Effector memory CD4-positive, alpha-beta T cell (primary cell): Measurements from ENCODE around the gene CALML3.

Experiments used
- DNase-seq, 3 donors: peaks; one replicate each; pipeline ENCODE4 v3.0.0-alpha.2; 2020
- H3K27ac ChIP-seq: 2 replicates; pipeline ENCODE4 v1.7.0; 2013; ENCODE audit warnings: mild to moderate bottlenecking, low read length, moderate library complexity; ENCODE audit not compliant: insufficient read depth, poor library complexity, severe bottlenecking
- H3K27me3 ChIP-seq: replicated peaks from 2 replicates; pipeline ENCODE4 v1.7.0; 2013; ENCODE audit warnings: mild to moderate bottlenecking, low read length; ENCODE audit not compliant: insufficient read depth, control insufficient read depth, poor library complexity, severe bottlenecking
- H3K36me3 ChIP-seq: 2 replicates; pipeline ENCODE4 v1.7.0; 2013; ENCODE audit warnings: mild to moderate bottlenecking, low read length, moderate library complexity; ENCODE audit not compliant: control insufficient read depth, insufficient read depth
- H3K4me1 ChIP-seq: 2 replicates; pipeline ENCODE4 v1.7.0; 2013; ENCODE audit warnings: low read length, mild to moderate bottlenecking; ENCODE audit not compliant: control insufficient read depth, insufficient read depth, poor library complexity, severe bottlenecking
- H3K4me3 ChIP-seq: 2 replicates; pipeline ENCODE4 v1.7.0; 2013; ENCODE audit warnings: low read length, low read depth, mild to moderate bottlenecking; ENCODE audit not compliant: insufficient read depth, poor library complexity, severe bottlenecking
- H3K9me3 ChIP-seq: 2 replicates; pipeline ENCODE4 v1.7.0; 2013; ENCODE audit warnings: mild to moderate bottlenecking, low read length, moderate library complexity; ENCODE audit not compliant: control insufficient read depth

Gene CALML3

DNA sequence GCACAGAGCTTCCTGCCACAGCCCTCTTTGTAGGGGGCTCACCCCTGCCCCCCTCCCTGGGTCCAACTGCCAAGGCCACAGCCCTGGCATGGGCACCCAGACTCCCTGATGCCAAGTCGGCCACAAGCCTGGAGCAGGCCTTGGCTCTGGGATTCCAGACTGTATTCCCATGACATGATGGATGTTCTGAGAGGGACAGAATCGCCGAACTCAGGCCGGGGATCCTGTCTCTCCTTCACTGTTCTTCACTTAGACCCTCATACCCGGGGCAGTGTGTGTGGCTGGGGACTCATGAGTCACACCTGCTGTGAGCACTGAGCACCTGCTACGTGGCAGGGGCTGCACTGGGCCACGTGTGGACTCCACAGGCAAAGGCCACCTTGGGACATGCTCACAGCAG is 33.3 kb upstream of the CALML3 start:
- no peaks in the 10 kb centered on the region for H3K27me3 ChIP-seq
- H3K27ac ChIP-seq: no peak overlapping the region
- no peak overlapping the region for H3K4me3 ChIP-seq
- H3K36me3 ChIP-seq: no peaks in the 10 kb centered on the region
- no peaks in the 10 kb centered on the region for H3K9me3 ChIP-seq
- DNase-seq: no peak
- H3K4me1 ChIP-seq: no peaks in the 10 kb centered on the region

DNA sequence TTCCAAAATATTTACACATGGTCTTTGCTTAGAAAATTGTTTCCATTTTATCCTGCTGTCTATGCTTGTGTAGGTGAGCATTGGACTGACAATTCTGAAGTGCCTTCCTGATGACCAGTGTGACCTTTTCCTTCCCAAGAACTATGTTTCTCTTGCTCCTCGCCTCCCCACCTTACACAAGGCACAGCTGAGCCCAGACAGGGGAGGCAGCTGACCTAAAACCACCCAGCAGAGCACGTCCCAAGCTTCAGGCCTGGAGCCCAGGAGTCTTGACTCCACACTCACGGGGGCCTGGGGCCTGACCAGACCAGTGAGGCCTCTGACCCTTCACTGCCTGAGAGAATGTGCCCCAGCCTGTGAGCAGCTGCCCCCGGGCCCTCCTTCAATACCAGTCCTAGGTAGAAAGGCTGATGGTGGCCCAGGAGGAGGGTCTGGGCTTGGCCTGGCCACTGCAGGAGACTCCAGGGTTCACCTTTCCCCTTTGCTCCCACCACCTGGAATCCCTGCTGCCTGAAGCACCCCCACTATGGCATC is 32.4 kb upstream of the CALML3 start:
- no peak overlapping the region for H3K4me3 ChIP-seq
- H3K36me3 ChIP-seq: no peaks in the 10 kb centered on the region
- no peak overlapping the region for H3K27ac ChIP-seq
- no peaks in the 10 kb centered on the region for H3K27me3 ChIP-seq
- no peaks in the 10 kb centered on the region for H3K9me3 ChIP-seq
- no peaks in the 10 kb centered on the region for H3K4me1 ChIP-seq
- no peak for DNase-seq

DNA sequence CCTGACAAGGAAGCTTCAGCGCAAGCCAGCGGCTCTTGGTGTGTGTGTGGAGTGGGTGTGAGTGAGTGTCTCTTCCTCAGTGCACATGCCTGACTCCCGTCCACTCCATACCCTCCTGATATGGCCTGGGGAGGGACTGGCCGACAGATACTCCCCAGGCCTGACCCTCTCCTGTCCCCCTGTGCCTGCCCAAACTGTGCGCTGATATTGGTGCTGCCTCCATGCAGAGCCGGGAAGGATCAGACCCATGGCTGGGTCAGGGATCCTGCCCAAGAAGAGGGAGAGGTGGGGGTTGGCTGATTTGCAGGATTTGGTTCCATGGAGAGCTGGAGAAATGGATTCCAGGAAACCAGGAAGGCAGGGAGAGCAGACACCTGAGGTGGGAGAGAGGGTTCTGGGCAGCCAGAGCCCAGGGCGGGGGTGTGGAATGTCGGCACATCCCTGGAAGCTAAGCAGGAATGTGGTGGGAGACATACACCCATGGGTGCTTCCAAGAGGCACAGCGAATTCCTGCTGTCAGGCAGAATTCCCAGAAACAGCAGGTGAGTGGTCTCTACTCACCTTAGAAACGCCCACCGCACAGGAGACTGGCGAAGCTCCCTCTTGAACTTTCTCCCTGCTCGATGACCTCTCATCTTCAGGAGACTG is 31.7 kb upstream of the CALML3 start:
- H3K4me3 ChIP-seq: no peak overlapping the region
- H3K27ac ChIP-seq: no peak overlapping the region
- no peak for DNase-seq
- no peaks in the 10 kb centered on the region for H3K27me3 ChIP-seq
- H3K9me3 ChIP-seq: no peaks in the 10 kb centered on the region
- no peaks in the 10 kb centered on the region for H3K36me3 ChIP-seq
- H3K4me1 ChIP-seq: no peaks in the 10 kb centered on the region

DNA sequence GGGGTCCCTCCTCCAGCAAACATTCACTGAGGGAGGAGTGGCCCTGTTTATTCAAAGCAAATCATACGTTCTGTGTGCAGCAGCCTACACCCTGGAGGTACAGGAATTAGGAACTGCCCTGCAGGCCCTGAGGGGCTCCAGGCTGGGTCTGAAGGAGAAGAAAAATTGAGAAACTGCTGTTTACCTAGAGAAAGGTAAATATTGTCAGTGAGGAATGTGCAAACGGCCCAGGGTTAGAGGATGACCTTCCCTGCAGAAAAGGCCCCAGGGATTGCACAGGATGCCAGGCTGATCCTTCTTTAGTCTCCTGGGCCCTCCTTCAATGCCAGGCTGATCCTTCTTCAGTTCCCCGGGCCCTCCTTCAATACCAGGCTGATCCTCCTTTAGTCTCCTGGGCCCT is 31.1 kb upstream of the CALML3 start:
- no peaks in the 10 kb centered on the region for H3K4me1 ChIP-seq
- DNase-seq: no peak
- H3K9me3 ChIP-seq: no peaks in the 10 kb centered on the region
- no peaks in the 10 kb centered on the region for H3K36me3 ChIP-seq
- H3K4me3 ChIP-seq: no peak overlapping the region
- H3K27ac ChIP-seq: no peak overlapping the region
- no peaks in the 10 kb centered on the region for H3K27me3 ChIP-seq

DNA sequence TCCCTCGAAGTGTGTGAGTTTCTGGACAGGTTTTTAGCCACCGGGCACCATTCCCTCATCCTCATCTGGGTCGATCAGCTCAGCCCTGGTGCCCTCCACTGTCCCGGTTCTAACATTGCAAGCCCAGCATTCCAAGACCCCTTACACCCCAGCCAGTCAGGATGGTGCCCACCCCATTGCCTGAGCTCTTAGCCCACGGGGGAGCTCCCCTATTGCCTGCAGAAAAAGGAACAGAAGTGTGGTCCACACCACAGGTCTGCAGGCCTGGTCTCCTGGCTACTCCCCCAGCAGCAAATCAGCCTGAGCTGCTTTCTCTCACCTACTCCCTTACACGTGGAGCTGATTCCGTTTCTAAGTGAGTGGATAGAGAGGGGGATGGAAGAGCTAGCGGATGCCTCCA is 30.1 kb upstream of the CALML3 start:
- H3K9me3 ChIP-seq: no peaks in the 10 kb centered on the region
- no peak for DNase-seq

DNA sequence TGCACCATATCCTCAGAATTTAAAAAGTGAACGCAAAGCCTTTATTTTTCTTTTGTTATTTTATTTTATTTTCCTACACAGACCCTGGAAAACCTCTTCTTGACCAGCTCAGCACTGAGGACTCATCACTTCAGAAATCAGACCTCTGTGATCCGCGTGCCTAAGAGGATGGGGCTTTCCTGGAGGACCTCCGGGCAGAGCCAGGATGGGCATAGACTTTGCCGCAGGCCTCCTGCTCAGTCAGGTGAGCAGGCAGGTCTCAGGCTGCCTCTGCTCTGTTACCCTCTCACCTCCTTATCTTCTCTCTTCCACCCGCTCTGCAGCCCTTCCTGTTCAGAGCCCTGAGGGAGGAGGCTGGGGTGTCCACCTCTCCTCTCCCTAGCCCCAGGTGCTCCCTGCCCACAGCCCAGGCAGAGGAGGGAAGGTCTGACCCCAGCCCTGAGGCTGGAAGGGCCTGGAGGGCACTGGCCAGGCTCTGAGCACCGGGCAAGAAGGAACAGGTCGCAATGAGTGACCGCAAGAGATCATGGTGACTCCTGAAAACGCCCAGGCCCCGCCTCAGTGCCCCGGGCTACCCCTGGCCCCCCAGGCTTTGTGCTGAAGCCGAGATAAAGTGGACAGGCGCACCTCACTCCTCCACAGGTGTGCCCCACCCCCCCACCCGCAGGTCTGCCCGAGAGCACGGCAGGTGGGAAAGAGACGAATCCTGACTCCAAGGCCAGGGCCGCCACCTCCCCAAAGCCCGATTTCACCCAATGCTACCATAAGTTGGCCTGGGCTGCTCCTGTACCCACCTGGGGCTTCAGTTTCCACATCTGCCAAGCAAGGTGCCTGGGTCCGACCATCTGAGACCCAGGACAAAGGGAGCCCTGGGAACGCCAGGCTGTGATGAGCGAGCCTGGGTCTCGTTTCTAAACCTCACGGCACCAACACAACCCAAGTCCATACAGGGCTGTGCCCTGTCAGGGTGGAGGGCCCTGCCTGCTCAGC is 28.2 kb upstream of the CALML3 start:
- H3K27me3 ChIP-seq: no peaks in the 10 kb centered on the region
- no peak overlapping the region for H3K4me3 ChIP-seq
- no peaks in the 10 kb centered on the region for H3K36me3 ChIP-seq
- H3K9me3 ChIP-seq: no peaks in the 10 kb centered on the region
- no peak for DNase-seq
- no peaks in the 10 kb centered on the region for H3K4me1 ChIP-seq
- H3K27ac ChIP-seq: no peak overlapping the region

More for the DNA sequence above, 30.1 kb upstream of the CALML3 start:
- no peaks in the 10 kb centered on the region for H3K4me1 ChIP-seq
- H3K27ac ChIP-seq: no peak overlapping the region
- H3K36me3 ChIP-seq: no peaks in the 10 kb centered on the region
- no peaks in the 10 kb centered on the region for H3K27me3 ChIP-seq
- no peak overlapping the region for H3K4me3 ChIP-seq

DNA sequence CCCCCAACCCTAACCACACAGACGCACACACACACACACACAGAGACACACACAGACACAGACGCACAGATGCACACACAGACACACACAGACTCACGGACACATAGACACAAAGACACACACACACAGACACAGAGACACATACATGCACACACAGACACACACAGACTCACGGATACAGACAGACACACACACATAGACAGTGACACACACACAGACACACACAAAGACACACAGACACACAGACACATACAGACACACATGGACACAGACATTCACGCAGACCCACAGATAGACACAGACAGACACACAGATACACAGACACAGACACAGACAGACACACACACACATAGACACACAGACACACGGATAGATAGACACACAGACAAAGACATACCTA is 27.5 kb upstream of the CALML3 start:
- Histone ChIP-seq H3K27ac (no peak overlapping the region), H3K36me3 (no peaks in the 10 kb centered on the region), H3K9me3 (no peaks in the 10 kb centered on the region), H3K4me1 (no peaks in the 10 kb centered on the region), H3K27me3 (no peaks in the 10 kb centered on the region), H3K4me3 (no peak overlapping the region)
- no peak for DNase-seq

DNA sequence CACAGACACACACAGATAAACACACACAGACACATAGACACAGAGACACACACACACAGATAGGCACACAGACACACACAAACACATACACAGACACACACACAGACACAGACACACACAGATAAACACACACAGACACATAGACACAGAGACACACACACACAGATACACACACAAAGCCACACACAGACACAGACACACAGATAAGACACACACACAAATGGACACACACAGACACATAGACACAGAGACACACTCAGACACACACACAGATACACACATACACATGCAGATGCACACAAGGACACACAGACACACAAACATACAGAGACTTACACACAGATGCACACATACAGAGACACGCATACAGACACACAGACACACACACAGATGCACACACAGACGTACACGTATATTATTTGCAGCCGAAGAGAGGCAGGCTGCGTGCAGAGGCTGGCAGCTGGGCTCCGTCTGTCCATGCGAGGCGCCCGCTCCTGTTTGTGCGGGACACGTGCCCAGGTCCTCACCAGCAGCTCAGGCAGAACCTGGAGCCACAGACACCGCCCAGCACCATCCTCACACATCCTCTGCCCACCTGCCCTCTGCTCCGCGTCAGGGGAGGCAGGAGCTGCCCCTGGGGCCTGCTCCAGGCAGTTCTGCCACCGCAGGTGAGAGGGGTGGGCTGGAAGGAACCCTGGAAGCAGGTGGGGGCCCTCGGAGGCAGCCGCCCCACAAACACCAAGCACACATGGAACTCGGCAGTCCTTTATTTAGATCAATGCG is 26.6 kb upstream of the CALML3 start:
- DNase-seq: no peak
- no peak overlapping the region for H3K4me3 ChIP-seq
- H3K9me3 ChIP-seq: no peaks in the 10 kb centered on the region
- H3K27ac ChIP-seq: no peak overlapping the region
- H3K27me3 ChIP-seq: no peaks in the 10 kb centered on the region
- no peaks in the 10 kb centered on the region for H3K4me1 ChIP-seq
- H3K36me3 ChIP-seq: no peaks in the 10 kb centered on the region

DNA sequence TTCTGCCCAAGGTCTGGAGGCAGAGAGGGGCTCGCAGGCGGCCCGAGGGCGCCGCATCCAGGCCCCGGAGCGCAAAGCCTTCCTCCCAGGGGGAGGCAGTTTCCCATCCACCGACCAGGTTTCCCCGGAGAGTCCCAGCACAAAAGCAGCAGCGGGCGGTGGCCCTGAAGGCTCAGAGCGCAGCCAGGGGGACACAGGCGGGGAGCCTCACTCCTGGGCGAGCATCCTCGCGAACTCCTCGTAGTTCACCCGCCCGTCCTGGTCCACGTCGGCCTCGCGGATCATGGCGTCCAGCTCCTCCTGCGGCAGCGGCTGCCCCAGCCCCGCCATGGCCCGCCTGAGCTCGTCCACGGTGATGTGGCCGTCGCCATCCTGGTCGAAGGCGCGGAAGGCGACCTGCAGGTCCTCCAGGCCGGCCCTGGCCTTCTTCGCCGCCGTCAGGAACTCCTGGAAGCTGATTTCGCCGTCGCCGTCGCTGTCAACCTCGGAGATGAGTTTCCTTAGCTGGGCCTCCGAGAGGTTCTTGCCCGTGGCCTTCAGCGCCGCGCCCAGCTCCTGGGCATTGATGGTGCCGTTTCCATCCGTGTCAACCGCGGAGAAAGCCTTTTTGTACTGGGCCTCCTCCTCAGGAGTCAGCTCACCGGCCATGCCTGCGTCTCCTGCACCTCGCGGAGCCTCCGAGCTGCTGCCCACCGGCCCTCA is 25.8 kb upstream of the CALML3 start:
- no peak overlapping the region for H3K4me3 ChIP-seq
- DNase-seq: no peak
- H3K4me1 ChIP-seq: no peaks in the 10 kb centered on the region
- no peaks in the 10 kb centered on the region for H3K9me3 ChIP-seq
- no peak overlapping the region for H3K27ac ChIP-seq
- no peaks in the 10 kb centered on the region for H3K27me3 ChIP-seq
- no peaks in the 10 kb centered on the region for H3K36me3 ChIP-seq
